HepG2 (cell line): Measurements from ENCODE around the gene SFT2D1. TPM values are rescaled to one million over a fixed set of nuclear protein-coding genes. Genes with fewer than 3 reads are reported as not detected.

Source experiments
- ARHGAP35 ChIP-seq: sonication (generic); formaldehyde crosslinking; IDR thresholded peaks from 2 replicates; pipeline ENCODE4 v1.9.0; 2022; ENCODE audit warnings: mild to moderate bottlenecking, inconsistent platforms, moderate library complexity, missing genetic modification reagents, borderline replicate concordance
- DNMT1 ChIP-seq: sonication (generic); formaldehyde crosslinking; IDR thresholded peaks from 2 replicates; pipeline ENCODE4 v1.5.1; 2020; ENCODE audit warnings: mild to moderate bottlenecking, missing genetic modification reagents
- HOXA5 ChIP-seq: sonication (generic); formaldehyde crosslinking; IDR thresholded peaks from 2 replicates; pipeline ENCODE4 v1.4.0; 2020; ENCODE audit warnings: missing genetic modification reagents
- MAFG ChIP-seq: sonication (generic); formaldehyde crosslinking; IDR thresholded peaks from 2 replicates; pipeline ENCODE4 v1.5.1; 2020; ENCODE audit warnings: mild to moderate bottlenecking, missing genetic modification reagents
- NFKB2 ChIP-seq: sonication (generic); formaldehyde crosslinking; IDR thresholded peaks from 2 replicates; pipeline ENCODE4 v1.4.0; 2020; ENCODE audit warnings: missing genetic modification reagents, borderline replicate concordance
- SPEN ChIP-seq: sonication (generic); formaldehyde crosslinking; IDR thresholded peaks from 2 replicates; pipeline ENCODE4 v1.5.1; 2020; ENCODE audit warnings: low read depth, mild to moderate bottlenecking, missing genetic modification reagents
- XBP1 ChIP-seq: sonication (generic); formaldehyde crosslinking; IDR thresholded peaks from 2 replicates; pipeline ENCODE4 v1.5.0; 2020; ENCODE audit warnings: missing genetic modification reagents
- ZFP82 ChIP-seq: sonication (generic); formaldehyde crosslinking; IDR thresholded peaks from 2 replicates; pipeline ENCODE4 v1.5.1; 2020; ENCODE audit warnings: mild to moderate bottlenecking, missing genetic modification reagents, borderline replicate concordance
- ZFYVE20 ChIP-seq: sonication (generic); formaldehyde crosslinking; IDR thresholded peaks from 2 replicates; pipeline ENCODE4 v1.8.0; 2023; ENCODE audit warnings: low read depth, mild to moderate bottlenecking, moderate library complexity, missing genetic modification reagents, borderline replicate concordance
- ZNF512 ChIP-seq: sonication (generic); formaldehyde crosslinking; IDR thresholded peaks from 2 replicates; pipeline ENCODE4 v1.4.0; 2020; ENCODE audit warnings: mild to moderate bottlenecking, missing genetic modification reagents
- ZNF598 ChIP-seq: sonication (generic); formaldehyde crosslinking; IDR thresholded peaks from 2 replicates; pipeline ENCODE4 v1.5.1; 2020; ENCODE audit warnings: mild to moderate bottlenecking, missing genetic modification reagents, borderline replicate concordance
- ZNF724P ChIP-seq: sonication (generic); formaldehyde crosslinking; IDR thresholded peaks from 2 replicates; pipeline ENCODE4 v1.8.0; 2022; ENCODE audit warnings: missing genetic modification reagents, borderline replicate concordance
- ZNF781 ChIP-seq: sonication (generic); formaldehyde crosslinking; IDR thresholded peaks from 2 replicates; pipeline ENCODE4 v1.5.1; 2020; ENCODE audit warnings: borderline replicate concordance, mild to moderate bottlenecking, missing genetic modification reagents; ENCODE audit errors: not compliant biosample characterization
- polyA plus RNA-seq, 8 experiments: library from polyadenylated mRNA; depleted of rRNA in 3 of 8; stranded (reverse) in 7 of 8; unstranded in 1 of 8; fragments of >200 nt; fragmentation: Illumina TruSeq in 4 of 8; extraction: Trizol in 4 of 8; gene quantifications; 2 replicates each; pipeline versions ENCODE4 v1.2.1 to v1.2.3, GENCODE V29; 2011 to 2016; ENCODE audit warnings: low read depth in 4 of 8, missing spikeins in 1 of 8, mixed read lengths in 1 of 8; ENCODE audit not compliant: insufficient read depth in 1 of 8
- total RNA-seq, 5 experiments: library from RNA; depleted of rRNA; stranded (reverse); fragments of >200 nt; fragmentation: Illumina TruSeq; extraction: Trizol; gene quantifications; 2 replicates each; pipeline ENCODE4 v1.2.3, GENCODE V29; 2016; ENCODE audit warnings: low read depth in 1 of 5
- TF ChIP-seq, protein P1 (sequence below): IDR thresholded peaks from 2 replicates; pipeline ENCODE4 v1.4.0; 2020; ENCODE audit warnings: mild to moderate bottlenecking, missing genetic modification reagents
- TF ChIP-seq, protein P2 (sequence below): sonication (generic); formaldehyde crosslinking; IDR thresholded peaks from 2 replicates; pipeline ENCODE4 v1.4.0; 2020; ENCODE audit warnings: missing genetic modification reagents; ENCODE audit errors: not compliant biosample characterization
- TF ChIP-seq, protein P3 (sequence below): sonication (generic); formaldehyde crosslinking; IDR thresholded peaks from 2 replicates; pipeline ENCODE4 v1.8.0; 2022; ENCODE audit warnings: mild to moderate bottlenecking, missing genetic modification reagents, borderline replicate concordance
- TF ChIP-seq, protein P4 (sequence below): sonication (generic); formaldehyde crosslinking; IDR thresholded peaks from 2 replicates; pipeline ENCODE4 v1.8.0; 2022; ENCODE audit warnings: missing genetic modification reagents, mild to moderate bottlenecking, inconsistent platforms, borderline replicate concordance

The SFT2D1 gene
- total and polyA plus RNA-seq, 2 of the 13 experiments (the other 11 are each of a cell fraction or from before 2014, with no cell fraction given), result 115 to 147 TPM

DNA sequence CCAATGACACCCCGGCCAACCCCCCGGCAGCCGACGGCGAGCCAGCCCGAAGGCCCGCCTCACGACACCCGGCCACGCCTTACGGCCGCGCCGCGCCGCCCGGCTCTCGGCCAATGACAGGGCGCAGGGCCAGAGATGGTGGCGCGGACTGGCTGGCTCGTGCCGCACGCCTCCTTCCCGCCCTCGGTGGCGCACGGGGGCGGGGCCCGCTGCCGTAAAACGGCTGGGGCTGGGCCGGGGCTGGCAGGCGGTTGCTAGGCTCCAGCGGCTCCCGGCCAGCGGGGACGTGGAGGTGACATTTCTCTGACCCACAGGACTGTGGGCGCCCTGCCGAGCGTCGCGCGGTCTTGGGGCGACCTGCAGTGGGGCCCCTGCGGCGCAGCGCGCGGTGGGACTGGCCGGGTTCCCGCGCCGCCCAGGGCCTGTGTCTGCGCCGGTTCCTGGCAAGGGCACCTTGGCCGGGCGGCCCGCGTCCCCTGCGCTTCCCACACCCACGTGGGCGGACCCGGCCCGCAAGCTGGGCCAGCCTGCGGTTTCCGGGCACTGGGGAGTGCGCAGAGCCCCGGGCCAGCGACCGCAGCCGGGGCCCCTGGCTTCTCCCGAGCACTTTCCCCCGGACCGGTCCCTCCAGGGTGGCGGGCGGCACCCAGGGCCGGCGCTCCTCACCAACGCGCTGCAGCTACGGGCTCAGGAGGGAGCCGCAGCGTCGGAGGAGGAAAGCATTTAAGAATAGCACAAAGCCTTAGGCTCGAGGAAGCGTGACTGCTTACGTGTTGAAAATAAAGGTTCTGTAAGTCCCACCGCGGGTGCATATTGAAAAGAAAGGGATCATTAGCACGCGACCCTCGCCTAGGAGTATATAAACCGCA is 40.8 kb upstream of the SFT2D1 start, which contains the start of gene MPC1 (continued):
- TF ChIP-seq, protein P1, sequence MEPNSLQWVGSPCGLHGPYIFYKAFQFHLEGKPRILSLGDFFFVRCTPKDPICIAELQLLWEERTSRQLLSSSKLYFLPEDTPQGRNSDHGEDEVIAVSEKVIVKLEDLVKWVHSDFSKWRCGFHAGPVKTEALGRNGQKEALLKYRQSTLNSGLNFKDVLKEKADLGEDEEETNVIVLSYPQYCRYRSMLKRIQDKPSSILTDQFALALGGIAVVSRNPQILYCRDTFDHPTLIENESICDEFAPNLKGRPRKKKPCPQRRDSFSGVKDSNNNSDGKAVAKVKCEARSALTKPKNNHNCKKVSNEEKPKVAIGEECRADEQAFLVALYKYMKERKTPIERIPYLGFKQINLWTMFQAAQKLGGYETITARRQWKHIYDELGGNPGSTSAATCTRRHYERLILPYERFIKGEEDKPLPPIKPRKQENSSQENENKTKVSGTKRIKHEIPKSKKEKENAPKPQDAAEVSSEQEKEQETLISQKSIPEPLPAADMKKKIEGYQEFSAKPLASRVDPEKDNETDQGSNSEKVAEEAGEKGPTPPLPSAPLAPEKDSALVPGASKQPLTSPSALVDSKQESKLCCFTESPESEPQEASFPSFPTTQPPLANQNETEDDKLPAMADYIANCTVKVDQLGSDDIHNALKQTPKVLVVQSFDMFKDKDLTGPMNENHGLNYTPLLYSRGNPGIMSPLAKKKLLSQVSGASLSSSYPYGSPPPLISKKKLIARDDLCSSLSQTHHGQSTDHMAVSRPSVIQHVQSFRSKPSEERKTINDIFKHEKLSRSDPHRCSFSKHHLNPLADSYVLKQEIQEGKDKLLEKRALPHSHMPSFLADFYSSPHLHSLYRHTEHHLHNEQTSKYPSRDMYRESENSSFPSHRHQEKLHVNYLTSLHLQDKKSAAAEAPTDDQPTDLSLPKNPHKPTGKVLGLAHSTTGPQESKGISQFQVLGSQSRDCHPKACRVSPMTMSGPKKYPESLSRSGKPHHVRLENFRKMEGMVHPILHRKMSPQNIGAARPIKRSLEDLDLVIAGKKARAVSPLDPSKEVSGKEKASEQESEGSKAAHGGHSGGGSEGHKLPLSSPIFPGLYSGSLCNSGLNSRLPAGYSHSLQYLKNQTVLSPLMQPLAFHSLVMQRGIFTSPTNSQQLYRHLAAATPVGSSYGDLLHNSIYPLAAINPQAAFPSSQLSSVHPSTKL, result no peak; the same call in none of the 2 replicates
- TF ChIP-seq HOXA5 (peak; percentile 88), ZNF724P (CRISPR knock-in tag) (peak; percentile 97), ARHGAP35 (peak; percentile 51; the same call in 1 of the 2 replicates), ZFP82 (peak; percentile 82; the same call in 1 of the 2 replicates), DNMT1 (0 out of 2 replicates have a peak, but pooled peaks have one; percentile 84), ZNF781 (CRISPR knock-in tag) (peak; percentile 2), ZFYVE20 (CRISPR knock-in tag) (peak; percentile 90; the same call in 1 of the 2 replicates), ZNF598 (CRISPR knock-in tag) (peak; percentile 90; the same call in 1 of the 2 replicates), XBP1 (CRISPR knock-in tag) (0 out of 2 replicates have a peak, but pooled peaks have one; percentile 16), SPEN (CRISPR knock-in tag) (peak; percentile 94), NFKB2 (CRISPR knock-in tag) (peak; percentile 82; the same call in 1 of the 2 replicates), ZNF512 (CRISPR knock-in tag) (no peak), MAFG (CRISPR knock-in tag) (no peak)
- TF ChIP-seq, protein P2, sequence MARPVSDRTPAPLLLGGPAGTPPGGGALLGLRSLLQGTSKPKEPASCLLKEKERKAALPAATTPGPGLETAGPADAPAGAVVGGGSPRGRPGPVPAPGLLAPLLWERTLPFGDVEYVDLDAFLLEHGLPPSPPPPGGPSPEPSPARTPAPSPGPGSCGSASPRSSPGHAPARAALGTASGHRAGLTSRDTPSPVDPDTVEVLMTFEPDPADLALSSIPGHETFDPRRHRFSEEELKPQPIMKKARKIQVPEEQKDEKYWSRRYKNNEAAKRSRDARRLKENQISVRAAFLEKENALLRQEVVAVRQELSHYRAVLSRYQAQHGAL (CRISPR knock-in tag), result peak; percentile 89
- TF ChIP-seq, protein P3, sequence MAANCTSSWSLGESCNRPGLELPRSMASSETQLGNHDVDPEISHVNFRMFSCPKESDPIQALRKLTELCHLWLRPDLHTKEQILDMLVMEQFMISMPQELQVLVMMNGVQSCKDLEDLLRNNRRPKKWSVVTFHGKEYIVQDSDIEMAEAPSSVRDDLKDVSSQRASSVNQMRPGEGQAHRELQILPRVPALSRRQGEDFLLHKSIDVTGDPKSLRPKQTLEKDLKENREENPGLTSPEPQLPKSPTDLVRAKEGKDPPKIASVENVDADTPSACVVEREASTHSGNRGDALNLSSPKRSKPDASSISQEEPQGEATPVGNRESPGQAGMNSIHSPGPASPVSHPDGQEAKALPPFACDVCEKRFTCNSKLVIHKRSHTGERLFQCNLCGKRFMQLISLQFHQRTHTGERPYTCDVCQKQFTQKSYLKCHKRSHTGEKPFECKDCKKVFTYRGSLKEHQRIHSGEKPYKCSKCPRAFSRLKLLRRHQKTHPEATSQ (CRISPR knock-in tag), result 0 out of 2 replicates have a peak, but pooled peaks have one; percentile 73
- TF ChIP-seq, protein P4, sequence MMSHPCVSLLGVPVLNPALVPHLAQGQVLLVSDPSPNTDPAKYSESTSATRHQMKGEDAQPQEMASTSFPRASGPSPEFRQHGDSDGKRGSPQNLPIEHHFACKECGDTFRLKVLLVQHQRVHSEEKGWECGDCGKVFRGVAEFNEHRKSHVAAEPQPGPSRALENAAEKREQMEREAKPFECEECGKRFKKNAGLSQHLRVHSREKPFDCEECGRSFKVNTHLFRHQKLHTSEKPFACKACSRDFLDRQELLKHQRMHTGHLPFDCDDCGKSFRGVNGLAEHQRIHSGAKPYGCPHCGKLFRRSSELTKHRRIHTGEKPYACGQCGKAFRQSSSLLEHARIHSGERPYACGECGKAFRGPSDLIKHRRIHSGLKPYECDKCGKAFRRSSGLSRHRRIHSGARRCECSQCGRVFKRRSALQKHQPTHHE, result no peak; the same call in 1 of the 2 replicates
